Ammon's horn (tissue), 1 donor: Measurements from ENCODE around the gene SERTAD2.

ENCODE experiments used
- DNase-seq: peaks from one replicate; pipeline ENCODE4 v3.0.0-alpha.2; 2016; ENCODE audit warnings: low spot score

SERTAD2 gene

DNA sequence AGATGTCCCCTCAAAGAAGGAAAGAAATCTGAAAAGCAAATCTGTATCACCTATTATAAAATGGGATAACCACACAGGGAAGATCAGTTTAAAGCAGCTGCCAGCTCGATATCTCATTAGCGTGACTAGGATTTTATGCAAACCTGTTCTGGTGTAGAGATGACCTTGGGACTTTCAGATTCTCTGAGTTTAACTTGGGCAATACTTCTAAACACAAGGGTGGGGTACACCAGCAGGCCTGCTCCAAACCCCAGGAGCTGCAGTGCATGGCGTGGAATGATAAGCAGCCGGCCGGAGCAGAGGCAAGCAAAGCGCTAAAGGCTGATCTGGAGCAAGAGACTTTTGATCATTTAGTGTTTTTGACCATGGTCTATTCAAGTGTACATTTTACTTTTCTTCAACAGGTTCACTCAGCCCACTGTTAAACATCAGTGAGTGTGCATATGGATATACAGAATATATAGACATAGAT lies 4.7 kb downstream of the SERTAD2 start:
- no peak for DNase-seq

DNA sequence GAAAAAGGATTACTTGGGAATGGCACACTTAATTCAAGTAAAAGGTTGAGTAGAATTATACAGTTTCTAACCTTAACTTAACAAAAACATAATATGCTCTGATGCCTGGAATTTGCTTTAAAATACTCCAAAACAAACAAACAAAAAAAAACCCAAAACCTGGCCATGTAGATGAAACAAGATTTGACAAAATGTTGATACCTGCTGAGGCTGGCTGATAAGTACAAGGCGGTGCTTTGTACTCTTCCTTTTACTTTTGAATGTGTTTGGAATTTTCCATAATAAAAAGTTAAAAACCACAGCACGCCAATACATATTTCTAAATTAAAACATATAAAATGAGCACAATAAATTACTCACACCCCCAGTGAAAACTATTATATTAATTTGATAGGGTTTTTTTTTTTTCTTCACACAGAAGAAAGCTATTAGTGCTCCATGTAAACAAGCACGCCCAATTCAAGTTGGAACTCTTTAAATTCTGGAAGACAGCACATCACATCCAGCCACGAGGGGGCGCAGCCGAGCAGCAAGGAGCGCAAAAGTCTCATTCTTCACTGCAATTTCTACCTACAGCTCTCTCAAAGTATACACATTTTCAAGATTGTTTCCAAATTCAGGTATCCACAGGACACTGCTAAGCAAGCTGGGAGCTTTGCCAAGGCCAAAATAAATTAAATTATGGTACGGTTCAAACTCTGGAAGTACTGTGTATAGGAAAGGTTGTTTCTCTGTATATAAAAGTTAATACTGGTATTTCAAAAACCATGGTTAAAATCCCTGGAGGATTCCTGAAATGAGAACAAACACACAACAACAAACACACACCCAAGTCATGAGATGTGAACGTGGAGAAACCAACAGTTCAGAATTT lies 7.5 kb downstream of the SERTAD2 start:
- peak; percentile 91 for DNase-seq

DNA sequence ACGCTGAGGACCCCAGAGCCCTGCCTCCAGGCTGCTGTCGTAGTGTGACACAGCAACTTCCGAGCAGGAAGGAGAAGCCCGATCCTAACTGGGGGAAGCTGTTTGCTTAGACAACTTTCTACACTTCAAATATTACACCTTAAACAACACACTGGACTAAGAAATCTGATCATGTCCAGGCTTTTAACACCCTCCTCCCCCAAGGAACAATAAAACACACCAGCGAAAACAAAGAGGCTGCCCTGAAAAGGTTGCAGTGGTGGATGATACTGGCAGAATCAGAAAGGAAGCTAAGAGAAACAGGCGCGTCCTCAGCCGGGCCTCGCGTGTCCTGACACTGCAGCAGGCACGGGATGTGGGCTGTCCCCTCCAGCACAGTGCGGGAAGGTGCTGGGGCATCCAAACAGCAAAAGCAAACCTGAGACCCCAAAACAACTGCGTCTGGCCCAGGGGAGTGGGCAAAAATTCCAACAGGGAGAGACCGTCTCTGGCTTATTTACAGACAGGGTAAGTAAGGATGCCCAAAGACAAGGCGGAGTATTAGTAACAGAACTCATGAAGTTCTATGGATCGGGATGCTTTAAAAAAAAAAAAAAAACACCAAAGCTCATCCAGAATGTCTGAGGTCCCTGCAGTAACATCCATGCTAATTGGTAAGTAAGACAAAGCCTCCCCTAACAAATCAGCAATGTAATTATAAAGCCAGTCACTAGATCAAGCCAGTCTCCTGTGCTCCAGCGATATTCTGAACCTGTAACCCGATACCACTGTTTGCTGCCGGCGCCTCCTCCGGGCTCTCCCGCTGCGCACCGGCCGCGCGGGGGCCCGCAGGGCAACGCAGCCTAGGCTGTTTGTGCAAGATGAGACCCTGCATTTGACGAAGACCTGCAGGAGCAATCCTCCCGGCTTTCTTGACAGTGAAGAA lies 9.0 kb downstream of the SERTAD2 start:
- DNase-seq, result peak; percentile 82

GRCh38 chr2:64643838-64644457 lies 9.8 kb downstream of the SERTAD2 start:
- no peak for DNase-seq

DNA sequence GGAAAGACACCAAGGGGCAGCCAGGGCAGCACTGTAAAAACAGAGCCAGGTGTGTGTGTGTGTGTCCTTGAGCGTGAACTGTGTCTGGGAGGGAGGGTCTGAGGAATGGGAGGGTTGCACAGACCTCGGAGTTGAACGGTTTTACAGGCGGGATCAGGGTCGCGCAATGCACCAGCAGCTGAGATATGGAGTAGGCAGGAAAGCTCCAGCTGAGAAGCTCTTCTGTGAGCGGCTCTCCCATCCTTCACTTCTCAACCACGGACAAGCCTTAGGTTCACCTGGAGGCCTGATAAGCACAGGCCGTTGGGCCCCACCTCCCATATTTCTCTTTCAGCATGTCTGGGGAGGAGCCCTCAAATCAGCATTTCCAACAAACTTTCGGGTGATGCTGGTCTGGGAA lies 12.1 kb downstream of the SERTAD2 start:
- DNase-seq, result no peak

DNA sequence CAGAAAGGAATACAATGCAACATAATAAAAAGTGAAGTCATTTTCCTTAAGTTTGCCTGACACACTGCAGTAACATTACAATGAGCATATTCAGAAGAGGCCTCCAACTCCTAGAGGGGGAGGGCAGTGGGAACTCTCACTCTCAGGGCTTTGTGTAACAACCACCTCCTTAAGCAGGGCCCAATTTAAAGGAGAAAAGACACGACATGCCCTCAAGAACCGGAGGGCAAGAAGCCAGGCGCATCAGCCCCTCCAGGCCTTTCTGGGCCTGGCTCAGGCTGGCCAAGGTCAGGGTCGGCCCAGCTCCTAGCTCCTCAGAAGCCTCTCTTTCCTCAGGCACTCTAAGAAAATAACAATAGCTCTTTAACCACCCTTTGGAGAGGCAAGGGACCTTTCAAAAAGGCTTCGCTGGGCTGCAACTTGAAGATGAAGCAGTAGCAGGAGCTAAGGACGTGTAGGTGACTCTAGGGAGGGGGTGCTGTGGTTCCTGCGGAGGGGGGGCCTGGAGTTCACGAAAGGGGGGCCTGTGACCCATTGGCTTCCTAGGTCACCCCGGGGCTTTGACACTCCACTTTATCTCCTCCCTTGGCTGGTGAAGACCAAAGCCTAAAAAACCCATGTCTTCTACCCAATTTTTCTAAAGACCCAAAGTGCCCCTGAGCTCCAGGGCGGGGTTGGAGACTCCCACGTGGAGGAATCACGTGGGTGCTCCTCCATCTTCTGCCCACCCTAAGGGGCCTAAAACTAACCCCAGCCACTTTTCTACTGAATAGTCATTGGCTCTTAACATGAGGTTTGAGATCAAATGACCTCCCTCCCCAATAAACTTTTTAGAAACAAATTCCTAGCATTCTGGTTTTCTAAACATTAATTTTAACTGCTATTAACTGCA lies 13.3 kb downstream of the SERTAD2 start:
- no peak for DNase-seq

- DNase-seq, result no peak
These were observed 14.0 kb downstream of the SERTAD2 start for GRCh38 chr2:64639691-64640090.

DNA sequence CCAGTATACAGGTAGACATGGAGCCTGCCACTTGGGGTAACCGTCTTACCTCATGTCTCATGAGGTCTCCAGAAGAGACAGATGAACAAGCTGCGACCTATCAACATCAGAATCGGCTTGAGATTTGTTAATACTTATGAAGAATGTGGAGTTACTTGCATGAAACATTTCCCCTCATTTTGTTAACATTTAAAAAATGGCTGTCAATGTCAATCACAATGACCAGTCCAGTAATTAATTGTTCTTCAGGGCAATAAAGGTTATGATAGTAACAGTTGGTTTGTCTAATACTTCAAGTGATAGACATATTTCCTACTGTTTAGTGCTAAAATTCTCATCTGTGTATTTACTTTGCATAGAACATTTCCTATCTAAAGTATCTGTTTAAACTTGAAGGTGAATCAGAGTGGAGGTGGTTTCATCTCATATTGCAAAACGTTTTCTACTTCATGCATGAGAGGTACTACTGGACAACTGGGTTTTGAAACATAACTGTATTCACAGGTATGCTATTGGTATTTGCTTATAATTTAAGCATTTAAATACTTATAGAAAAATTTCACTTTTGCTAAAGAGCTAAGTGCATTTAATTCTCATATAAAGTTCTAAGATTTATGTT lies 15.1 kb downstream of the SERTAD2 start:
- no peak for DNase-seq

DNA sequence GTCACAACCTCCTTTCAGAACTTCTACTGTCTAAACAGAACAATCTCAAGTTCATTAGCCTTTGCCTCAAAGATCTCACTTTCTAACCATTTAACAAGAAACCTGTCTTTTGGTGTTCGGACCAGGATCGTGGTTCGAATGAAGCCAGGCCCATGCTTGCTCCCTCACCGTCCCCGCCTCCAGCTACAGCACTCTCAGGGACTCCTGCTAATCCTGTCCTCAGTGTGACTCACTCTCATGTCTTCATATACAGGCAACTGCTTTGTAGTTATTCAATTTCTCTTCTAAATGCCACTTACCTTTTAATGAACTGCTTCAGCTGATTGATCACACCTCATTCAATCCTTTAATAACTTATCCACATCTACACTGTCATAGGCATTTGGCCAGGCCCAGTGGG lies 15.8 kb downstream of the SERTAD2 start:
- DNase-seq, result no peak

GRCh38 chr2:64637000-64637635 lies 16.6 kb downstream of the SERTAD2 start:
- DNase-seq, result no peak

GRCh38 chr2:64635976-64636911 lies 17.5 kb downstream of the SERTAD2 start:
- DNase-seq, result no peak

GRCh38 chr2:64634345-64635267 lies 19.1 kb downstream of the SERTAD2 start:
- no peak for DNase-seq

DNA sequence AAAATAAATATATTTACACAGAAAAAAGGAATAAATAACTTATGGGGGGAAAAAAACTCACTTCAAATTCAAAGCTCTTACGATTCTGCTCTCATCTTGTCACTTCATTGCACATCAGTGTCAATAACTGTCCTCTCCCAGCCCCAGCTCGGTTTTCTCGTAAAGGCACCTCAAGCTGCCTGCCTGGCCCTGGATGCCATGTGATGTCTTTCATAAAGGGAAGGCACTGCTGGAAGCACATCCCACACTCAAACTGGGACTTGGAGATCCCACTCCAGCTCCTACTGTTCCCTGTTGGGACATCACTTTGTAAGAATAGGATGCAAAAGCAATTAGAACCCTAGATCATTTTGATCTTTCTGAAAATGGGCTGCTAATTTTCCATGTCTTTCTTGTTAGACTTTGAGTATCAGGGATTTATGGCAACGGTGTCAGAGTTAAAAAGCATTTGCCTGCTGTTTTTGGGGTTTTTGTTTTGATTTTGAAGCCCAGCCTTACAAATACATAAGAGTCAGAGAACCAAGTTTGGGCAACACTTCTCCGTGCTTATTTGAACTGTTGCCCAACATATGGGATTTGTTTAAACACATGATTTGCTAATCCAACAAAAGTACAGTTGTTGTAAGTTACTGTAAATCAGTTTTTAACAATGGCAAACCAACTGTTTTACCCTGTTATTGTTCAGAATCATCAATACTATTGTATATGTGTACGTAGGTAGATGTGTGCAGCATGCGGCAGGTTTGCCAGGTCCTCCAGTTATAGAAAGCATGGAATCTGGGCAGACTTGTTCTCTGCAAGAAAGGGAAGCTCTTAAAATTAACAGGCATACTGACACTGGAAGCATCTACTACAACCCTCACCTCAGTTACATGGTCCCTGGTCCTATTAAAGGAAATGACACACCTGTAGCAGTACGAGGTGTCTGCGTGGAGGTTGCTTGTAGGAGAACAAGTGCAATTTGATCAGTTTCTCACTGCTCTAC lies 20.6 kb downstream of the SERTAD2 start:
- no peak for DNase-seq

GRCh38 chr2:64631771-64632170 lies 21.9 kb downstream of the SERTAD2 start:
- no peak for DNase-seq

GRCh38 chr2:64630752-64631151 lies 23.0 kb downstream of the SERTAD2 start:
- DNase-seq, result no peak

DNA sequence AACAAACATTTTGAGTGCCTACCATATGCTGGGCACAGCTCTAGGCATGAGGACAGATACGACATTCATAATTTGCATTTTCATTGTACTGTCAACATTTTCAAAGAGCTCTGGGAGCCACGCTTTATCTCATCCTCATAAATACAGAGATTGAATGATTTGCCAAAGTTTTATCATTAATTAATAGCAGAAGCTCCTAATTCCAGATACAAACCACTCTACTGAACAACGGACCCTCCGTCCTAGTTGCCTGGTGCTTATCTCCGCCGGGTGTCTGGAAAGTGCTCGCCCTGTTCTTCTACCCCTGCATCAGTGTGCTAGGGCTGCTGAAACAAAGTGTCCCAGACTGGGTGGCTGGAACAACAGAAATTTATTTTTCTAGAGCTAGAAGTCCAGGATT lies 23.8 kb downstream of the SERTAD2 start:
- DNase-seq, result no peak

DNA sequence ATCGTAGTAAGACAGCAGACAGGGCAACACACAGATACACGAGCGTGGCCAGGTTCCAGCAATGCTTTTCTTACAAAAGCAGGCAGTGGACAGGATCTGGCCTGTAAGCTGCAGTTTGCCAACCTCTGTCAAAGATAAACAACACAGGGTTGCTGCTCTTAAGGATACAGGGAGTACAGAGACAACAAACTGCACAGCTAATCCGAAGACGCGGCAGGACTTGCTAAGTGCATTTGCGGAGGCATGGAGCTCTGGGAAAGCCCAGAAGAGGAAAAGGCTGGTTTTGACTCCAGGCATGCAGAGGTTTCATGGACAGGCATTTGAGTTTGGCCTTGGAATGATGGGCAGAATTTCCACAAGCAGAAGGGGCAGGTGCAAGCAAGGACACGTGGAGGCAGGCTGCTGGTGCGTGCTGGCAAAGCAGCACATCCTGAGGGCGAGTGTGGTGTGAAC lies 24.4 kb downstream of the SERTAD2 start:
- no peak for DNase-seq
